ENCODE results near the gene GHSR. TPM values are rescaled to one million over a fixed set of nuclear protein-coding genes. Genes with fewer than 3 reads are reported as not detected.

The GHSR gene
- total RNA-seq, 1 experiment from 2014 or later = not detected

GRCh38 chr3:172405914-172406313 lies 42.3 kb downstream of the GHSR start:
- in situ Hi-C loops (cut with HindIII; ENCODE audit: low pct_unique_long_range_greater_than_20kb, low sequenced_read_pairs) = no loop called here
- H3K4me1 ChIP-seq (ENCODE audit: control insufficient read depth, insufficient read depth, low read length) = no peaks in the 10 kb centered on the region
- ChIA-PET POLR2A (no interaction called here), CTCF (interaction anchor here (0.6 kb wide), 1 partner anchor 759 kb away, joined by 4 read pairs; no protein-coding TSS in a partner anchor)
- DNase-seq (ENCODE audit: low read depth, low spot score) = no peak
- TF ChIP-seq TCF7L2 (IDR thresholded peaks at IDR 0.05; ENCODE audit: low read depth, low read length) (no peak), POLR2AphosphoS5 (IDR thresholded peaks at IDR 0.05; ENCODE audit: low read depth, low read length) (no peak; the same call in 1 of the 2 replicates), REST (IDR thresholded peaks at IDR 0.05; ENCODE audit: insufficient read depth in 1 of 2, low read depth in 2 of 2, low read length in 1 of 2) (no peak), CTCF (IDR thresholded peaks at IDR 0.05) (no peak), SIN3A (IDR thresholded peaks at IDR 0.05; ENCODE audit: borderline replicate concordance, insufficient read depth, low read depth, low read length) (no peak)
- no peaks in the 10 kb centered on the region; the same call in 1 of the 2 replicates for H3K36me3 ChIP-seq (ENCODE audit: control insufficient read depth, insufficient read depth, low read length)
- no TSS peak for BruUV-seq (replicated peaks)
- no peak overlapping the region for H3K27ac ChIP-seq (ENCODE audit: low read length)
- no peaks in the 10 kb centered on the region for H3K9me3 ChIP-seq (ENCODE audit: control insufficient read depth, insufficient read depth, low read depth, low read length)
- H3K27me3 ChIP-seq (ENCODE audit: control insufficient read depth, insufficient read depth, low read length) = no peaks in the 10 kb centered on the region
- intact Hi-C loops (cut with micrococcal nuclease; ENCODE audit: unreplicated experiment) = loop anchor here (10.0 kb wide), 2 partner anchors 69 to 259 kb away; no protein-coding TSS in a partner anchor
- ATAC-seq = no peak
- H3K4me3 ChIP-seq (ENCODE audit: low read depth in 2 of 2, low read length in 2 of 2) = no peak overlapping the region

GRCh38 chr3:172404237-172404962 lies 43.9 kb downstream of the GHSR start:
- H3K36me3 ChIP-seq (ENCODE audit: control insufficient read depth, insufficient read depth, low read length) = peaks cover 4% of the 10 kb centered on the region
- in situ Hi-C loops (cut with HindIII; ENCODE audit: low pct_unique_long_range_greater_than_20kb, low sequenced_read_pairs) (no loop called here), intact Hi-C loops (cut with micrococcal nuclease; ENCODE audit: unreplicated experiment) (loop anchor here (10.0 kb wide), 2 partner anchors 70 to 260 kb away; no protein-coding TSS in a partner anchor)
- no peaks in the 10 kb centered on the region for H3K4me1 ChIP-seq (ENCODE audit: control insufficient read depth, insufficient read depth, low read length)
- ATAC-seq (no peak), DNase-seq (ENCODE audit: low read depth, low spot score) (no peak)
- no peaks in the 10 kb centered on the region for H3K9me3 ChIP-seq (ENCODE audit: control insufficient read depth, insufficient read depth, low read depth, low read length)
- POLR2A ChIA-PET = no interaction called here
- CTCF ChIA-PET = no interaction called here
- TF ChIP-seq TCF7L2 (IDR thresholded peaks at IDR 0.05; ENCODE audit: low read depth, low read length) (no peak), CTCF (IDR thresholded peaks at IDR 0.05) (no peak), REST (IDR thresholded peaks at IDR 0.05; ENCODE audit: insufficient read depth in 1 of 2, low read depth in 2 of 2, low read length in 1 of 2) (no peak), SIN3A (IDR thresholded peaks at IDR 0.05; ENCODE audit: borderline replicate concordance, insufficient read depth, low read depth, low read length) (no peak), POLR2AphosphoS5 (IDR thresholded peaks at IDR 0.05; ENCODE audit: low read depth, low read length) (no peak)
- no TSS peak for BruUV-seq (replicated peaks)
- no peak overlapping the region for H3K27ac ChIP-seq (ENCODE audit: low read length)
- H3K27me3 ChIP-seq (ENCODE audit: control insufficient read depth, insufficient read depth, low read length) = no peaks in the 10 kb centered on the region
- no peak overlapping the region for H3K4me3 ChIP-seq (ENCODE audit: low read depth in 2 of 2, low read length in 2 of 2)
